Measurements from ENCODE around the gene HES2.
A peak's percentile ranks its signal among the peaks of the same experiment; 100 is the strongest.

Gene HES2
- 0 to 0.35 (median 0) reads per million in 3 donors for total RNA-seq

GRCh38 chr1:6419804-6420453 is at the start of gene HES2:
Gene HES2, minus strand, starts transcription at chr1:6419919. Its CDS starts 99 bp downstream, at chr1:6419820.
- H3K27me3 ChIP-seq (replicated peaks; ENCODE audit: control insufficient read depth, insufficient read depth, low read length, poor library complexity, severe bottlenecking) = peaks cover 66% of the 10 kb centered on the region
- no peak for DNase-seq
- no peaks in the 10 kb centered on the region for H3K36me3 ChIP-seq (ENCODE audit: control insufficient read depth, insufficient read depth, low read length)
- peaks cover 38% of the 10 kb centered on the region for H3K4me1 ChIP-seq (ENCODE audit: control insufficient read depth, insufficient read depth, low read length, poor library complexity, severe bottlenecking)
- no peak within 1 kb of the TSS for H3K27ac ChIP-seq (ENCODE audit: insufficient read depth, low read length, poor library complexity, severe bottlenecking)
- peak within 1 kb of the TSS; percentile 43 for H3K4me3 ChIP-seq (ENCODE audit: insufficient read depth, low read depth, low read length, poor library complexity, severe bottlenecking)
- no peaks in the 10 kb centered on the region for H3K9me3 ChIP-seq (ENCODE audit: control insufficient read depth, low read length)

DNA sequence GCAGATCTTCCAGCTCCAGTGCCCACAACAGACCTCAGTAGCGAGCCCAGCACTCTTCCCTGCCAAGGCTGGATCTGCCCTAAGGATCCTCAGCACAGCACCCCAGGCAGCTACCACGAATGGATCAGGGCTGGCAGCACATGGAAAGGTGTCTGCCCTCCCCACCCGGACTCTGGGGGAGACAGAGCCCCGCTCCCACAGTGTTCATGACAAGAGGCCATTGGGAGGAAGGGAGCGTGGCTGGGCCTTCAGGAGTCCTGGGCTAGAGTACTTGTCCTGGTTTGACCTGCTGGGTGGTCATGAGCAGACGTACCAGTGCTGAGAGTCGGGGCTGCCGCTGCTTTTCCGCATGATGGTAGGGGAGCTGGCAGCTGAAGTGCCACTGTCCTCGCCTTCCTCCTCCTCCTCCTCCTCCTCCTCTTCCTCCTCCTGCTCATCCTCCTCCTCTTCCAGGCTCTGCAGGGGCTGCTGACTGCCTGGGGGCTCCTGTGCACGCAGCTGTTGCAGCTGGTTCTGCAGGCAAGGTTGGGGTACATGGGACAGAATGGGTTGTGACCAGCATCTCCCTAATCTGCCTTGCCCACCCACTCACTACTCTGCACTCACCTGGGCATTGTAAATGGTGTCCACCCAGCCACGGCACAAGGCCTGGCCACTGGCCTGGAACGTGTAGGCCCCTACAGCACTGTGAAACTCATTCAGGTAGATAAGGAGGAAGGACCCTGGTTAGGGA is 49.2 kb upstream of the HES2 start:
- H3K36me3 ChIP-seq (ENCODE audit: control insufficient read depth, insufficient read depth, low read length) = peaks cover 3% of the 10 kb centered on the region

DNA sequence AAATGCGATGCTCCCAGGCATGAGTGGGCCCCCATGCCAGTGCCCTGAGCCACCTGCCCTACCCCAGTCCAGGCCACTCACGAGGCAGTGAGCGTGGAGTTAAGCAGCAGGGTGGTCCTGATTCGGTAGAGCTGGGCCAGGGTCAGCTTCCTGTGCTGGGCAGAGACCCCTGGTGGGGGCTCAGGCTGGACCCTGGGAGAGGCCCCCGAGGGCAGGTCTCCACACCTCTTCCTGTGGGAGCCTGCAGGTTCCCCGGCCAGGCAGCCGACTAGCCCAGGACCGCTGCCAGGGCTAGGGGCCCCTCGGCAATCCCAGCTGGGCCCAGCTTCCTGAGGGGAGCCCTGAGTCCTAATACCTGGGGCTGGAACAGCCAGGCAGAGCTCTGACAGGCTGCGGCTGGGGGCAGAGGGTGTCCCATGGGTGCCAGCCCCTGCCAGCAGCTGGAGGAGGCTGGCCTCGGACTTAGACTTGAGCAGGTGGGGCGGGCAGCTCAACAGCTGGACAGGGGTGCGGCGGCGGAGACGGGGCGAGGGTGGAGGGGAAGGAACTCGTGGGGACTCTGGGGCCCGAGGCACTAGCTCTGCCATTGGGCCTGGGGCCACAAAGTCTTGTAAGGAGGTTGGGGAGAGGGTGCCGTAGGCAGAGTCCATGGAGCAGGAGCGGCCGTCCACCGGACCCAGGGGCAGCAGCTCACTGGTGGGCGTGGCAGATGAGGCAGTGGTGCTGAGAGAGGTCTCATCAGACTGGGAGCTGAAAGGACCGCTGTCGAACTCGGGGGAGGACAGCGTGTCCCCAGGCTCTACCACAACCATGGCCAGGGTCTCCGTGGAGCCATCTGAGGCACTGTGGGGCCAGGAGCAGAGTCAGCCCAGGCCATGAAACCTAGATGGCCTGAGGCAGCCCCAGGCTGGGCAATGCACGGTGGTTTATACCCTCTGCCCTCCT is 48.3 kb upstream of the HES2 start:
- no peak overlapping the region for H3K4me3 ChIP-seq (ENCODE audit: insufficient read depth, low read depth, low read length, poor library complexity, severe bottlenecking)
- H3K27me3 ChIP-seq (replicated peaks; ENCODE audit: control insufficient read depth, insufficient read depth, low read length, poor library complexity, severe bottlenecking) = no peaks in the 10 kb centered on the region
- DNase-seq = no peak
- H3K4me1 ChIP-seq (ENCODE audit: control insufficient read depth, insufficient read depth, low read length, poor library complexity, severe bottlenecking) = peaks cover 36% of the 10 kb centered on the region
- H3K27ac ChIP-seq (ENCODE audit: insufficient read depth, low read length, poor library complexity, severe bottlenecking) = no peak overlapping the region
- H3K9me3 ChIP-seq (ENCODE audit: control insufficient read depth, low read length) = no peaks in the 10 kb centered on the region
- H3K36me3 ChIP-seq (ENCODE audit: control insufficient read depth, insufficient read depth, low read length) = peaks cover 6% of the 10 kb centered on the region

More for the DNA sequence above, 49.2 kb upstream of the HES2 start:
- Histone ChIP-seq H3K27ac (ENCODE audit: insufficient read depth, low read length, poor library complexity, severe bottlenecking) (no peak overlapping the region), H3K9me3 (ENCODE audit: control insufficient read depth, low read length) (no peaks in the 10 kb centered on the region), H3K4me1 (ENCODE audit: control insufficient read depth, insufficient read depth, low read length, poor library complexity, severe bottlenecking) (peaks cover 31% of the 10 kb centered on the region), H3K4me3 (ENCODE audit: insufficient read depth, low read depth, low read length, poor library complexity, severe bottlenecking) (no peak overlapping the region), H3K27me3 (replicated peaks; ENCODE audit: control insufficient read depth, insufficient read depth, low read length, poor library complexity, severe bottlenecking) (no peaks in the 10 kb centered on the region)
- DNase-seq = no peak

DNA sequence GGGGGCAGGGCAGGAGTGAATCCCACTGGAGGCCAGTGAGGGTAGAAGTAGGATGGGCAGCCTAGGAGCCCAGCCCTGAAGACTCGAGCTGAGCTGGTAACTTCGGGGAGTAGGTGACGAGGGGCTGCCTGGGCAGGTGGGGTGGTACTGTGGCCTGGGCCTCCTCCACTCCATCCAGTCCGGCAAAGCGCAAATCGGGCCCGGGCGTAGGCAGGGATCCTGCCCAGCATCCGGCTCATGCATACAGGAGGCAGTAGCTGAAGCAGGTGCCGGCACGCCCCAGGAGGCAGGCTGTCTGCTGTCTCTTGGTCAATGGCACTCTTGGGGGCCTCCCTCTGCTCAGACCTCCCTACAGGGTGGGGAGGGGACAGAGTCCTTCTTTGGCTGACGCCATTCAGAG is 47.5 kb upstream of the HES2 start:
- Histone ChIP-seq H3K9me3 (ENCODE audit: control insufficient read depth, low read length) (no peaks in the 10 kb centered on the region), H3K36me3 (ENCODE audit: control insufficient read depth, insufficient read depth, low read length) (peaks cover 14% of the 10 kb centered on the region), H3K27ac (ENCODE audit: insufficient read depth, low read length, poor library complexity, severe bottlenecking) (no peak overlapping the region), H3K27me3 (replicated peaks; ENCODE audit: control insufficient read depth, insufficient read depth, low read length, poor library complexity, severe bottlenecking) (no peaks in the 10 kb centered on the region), H3K4me1 (ENCODE audit: control insufficient read depth, insufficient read depth, low read length, poor library complexity, severe bottlenecking) (peaks cover 44% of the 10 kb centered on the region), H3K4me3 (ENCODE audit: insufficient read depth, low read depth, low read length, poor library complexity, severe bottlenecking) (no peak overlapping the region)
- DNase-seq = no peak

DNA sequence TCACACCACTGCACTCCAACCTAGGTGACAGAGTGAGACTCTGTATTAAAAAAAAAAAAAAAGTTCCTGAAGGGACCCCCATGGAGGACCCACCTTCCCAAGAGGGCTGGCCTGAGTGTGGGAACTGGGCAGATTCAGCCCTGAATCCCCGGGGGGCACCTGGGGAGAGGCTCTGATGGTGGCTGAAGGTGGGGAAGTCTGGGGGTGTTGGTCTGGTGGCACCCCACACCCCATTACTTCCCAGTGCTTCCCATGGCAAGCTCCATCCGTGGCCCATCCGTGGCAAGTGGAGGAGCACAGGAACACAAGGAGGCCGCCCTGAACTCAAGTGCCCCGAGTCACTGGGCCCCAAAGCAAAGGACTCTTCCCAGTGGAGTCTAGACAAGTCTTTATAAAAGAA is 47.0 kb upstream of the HES2 start:
- DNase-seq = no peak

GRCh38 chr1:6466023-6466422 is 46.3 kb upstream of the HES2 start, which contains the start of gene TNFRSF25:
Gene TNFRSF25, minus strand, starts transcription at chr1:6466173. Its CDS starts 66 bp downstream, at chr1:6466107.
- Histone ChIP-seq H3K36me3 (ENCODE audit: control insufficient read depth, insufficient read depth, low read length) (peaks cover 26% of the 10 kb centered on the region), H3K9me3 (ENCODE audit: control insufficient read depth, low read length) (no peaks in the 10 kb centered on the region), H3K4me1 (ENCODE audit: control insufficient read depth, insufficient read depth, low read length, poor library complexity, severe bottlenecking) (peaks cover 56% of the 10 kb centered on the region), H3K4me3 (ENCODE audit: insufficient read depth, low read depth, low read length, poor library complexity, severe bottlenecking) (peak within 1 kb of the TSS; percentile 88), H3K27ac (ENCODE audit: insufficient read depth, low read length, poor library complexity, severe bottlenecking) (peak within 1 kb of the TSS; percentile 99), H3K27me3 (replicated peaks; ENCODE audit: control insufficient read depth, insufficient read depth, low read length, poor library complexity, severe bottlenecking) (no peaks in the 10 kb centered on the region)
- peak; percentile 62 to 66 (median 63) for DNase-seq

More for the DNA sequence above, 47.0 kb upstream of the HES2 start:
- Histone ChIP-seq H3K27me3 (replicated peaks; ENCODE audit: control insufficient read depth, insufficient read depth, low read length, poor library complexity, severe bottlenecking) (no peaks in the 10 kb centered on the region), H3K9me3 (ENCODE audit: control insufficient read depth, low read length) (no peaks in the 10 kb centered on the region), H3K4me3 (ENCODE audit: insufficient read depth, low read depth, low read length, poor library complexity, severe bottlenecking) (peak overlapping the region; percentile 88), H3K27ac (ENCODE audit: insufficient read depth, low read length, poor library complexity, severe bottlenecking) (peak overlapping the region; percentile 99), H3K4me1 (ENCODE audit: control insufficient read depth, insufficient read depth, low read length, poor library complexity, severe bottlenecking) (peaks cover 49% of the 10 kb centered on the region), H3K36me3 (ENCODE audit: control insufficient read depth, insufficient read depth, low read length) (peaks cover 19% of the 10 kb centered on the region)

- no peaks in the 10 kb centered on the region for H3K27me3 ChIP-seq (replicated peaks; ENCODE audit: control insufficient read depth, insufficient read depth, low read length, poor library complexity, severe bottlenecking)
- H3K4me3 ChIP-seq (ENCODE audit: insufficient read depth, low read depth, low read length, poor library complexity, severe bottlenecking) = peak overlapping the region; percentile 88
- no peaks in the 10 kb centered on the region for H3K9me3 ChIP-seq (ENCODE audit: control insufficient read depth, low read length)
- peaks cover 61% of the 10 kb centered on the region for H3K4me1 ChIP-seq (ENCODE audit: control insufficient read depth, insufficient read depth, low read length, poor library complexity, severe bottlenecking)
- peak overlapping the region; percentile 99 for H3K27ac ChIP-seq (ENCODE audit: insufficient read depth, low read length, poor library complexity, severe bottlenecking)
- peak; percentile 34 to 36 (median 34) for DNase-seq
- H3K36me3 ChIP-seq (ENCODE audit: control insufficient read depth, insufficient read depth, low read length) = peaks cover 27% of the 10 kb centered on the region
Measured at GRCh38 chr1:6465461-6466005, 45.8 kb upstream of the HES2 start.

GRCh38 chr1:6464915-6465314 is 45.2 kb upstream of the HES2 start:
- Histone ChIP-seq H3K27me3 (replicated peaks; ENCODE audit: control insufficient read depth, insufficient read depth, low read length, poor library complexity, severe bottlenecking) (no peaks in the 10 kb centered on the region), H3K36me3 (ENCODE audit: control insufficient read depth, insufficient read depth, low read length) (peaks cover 27% of the 10 kb centered on the region), H3K27ac (ENCODE audit: insufficient read depth, low read length, poor library complexity, severe bottlenecking) (peak overlapping the region; percentile 99), H3K9me3 (ENCODE audit: control insufficient read depth, low read length) (no peaks in the 10 kb centered on the region), H3K4me3 (ENCODE audit: insufficient read depth, low read depth, low read length, poor library complexity, severe bottlenecking) (peak overlapping the region; percentile 88), H3K4me1 (ENCODE audit: control insufficient read depth, insufficient read depth, low read length, poor library complexity, severe bottlenecking) (peaks cover 64% of the 10 kb centered on the region)
- DNase-seq = no peak

GRCh38 chr1:6464514-6464836 is 44.8 kb upstream of the HES2 start:
- H3K4me1 ChIP-seq (ENCODE audit: control insufficient read depth, insufficient read depth, low read length, poor library complexity, severe bottlenecking) = peaks cover 69% of the 10 kb centered on the region
- DNase-seq = peak; percentile 35 to 43 (median 39)
- no peaks in the 10 kb centered on the region for H3K9me3 ChIP-seq (ENCODE audit: control insufficient read depth, low read length)
- H3K4me3 ChIP-seq (ENCODE audit: insufficient read depth, low read depth, low read length, poor library complexity, severe bottlenecking) = peak overlapping the region; percentile 88
- peaks cover 27% of the 10 kb centered on the region for H3K36me3 ChIP-seq (ENCODE audit: control insufficient read depth, insufficient read depth, low read length)
- peak overlapping the region; percentile 99 for H3K27ac ChIP-seq (ENCODE audit: insufficient read depth, low read length, poor library complexity, severe bottlenecking)
- H3K27me3 ChIP-seq (replicated peaks; ENCODE audit: control insufficient read depth, insufficient read depth, low read length, poor library complexity, severe bottlenecking) = no peaks in the 10 kb centered on the region
